ENCODE measurements around the gene GSTA5. TPM values are rescaled to one million over a fixed set of nuclear protein-coding genes. Genes with fewer than 3 reads are reported as not detected.
"Not testable (repeated sequence)": the region's sequence is repeated elsewhere in the genome, so short reads cannot be mapped to it uniquely, and the experiment has no call there.

Gene GSTA5
- total and polyA plus RNA-seq, 2 experiments from 2014 or later: not detected

- in situ Hi-C loops (cut with MboI): loop anchor here (5.0 kb wide), 1 partner anchor 39 kb away; no protein-coding TSS in a partner anchor
- Histone ChIP-seq H3K27me3 (replicated peaks; ENCODE audit: insufficient read depth) (no peaks in the 10 kb centered on the region), H3K79me2 (ENCODE audit: insufficient read depth) (no peaks in the 10 kb centered on the region), H3K27ac (no peak overlapping the region), H3K9me3 (ENCODE audit: low read depth) (no peaks in the 10 kb centered on the region), H3K4me3 (no peak overlapping the region), H2AFZ (no peak overlapping the region), H4K20me1 (ENCODE audit: insufficient read depth) (no peaks in the 10 kb centered on the region), H3K4me2 (ENCODE audit: unreplicated experiment) (no peak overlapping the region), H3K9ac (no peak overlapping the region), H3K4me1 (ENCODE audit: insufficient read depth) (peaks cover 14% of the 10 kb centered on the region), H3K9me2 (ENCODE audit: insufficient read depth) (no peaks in the 10 kb centered on the region), H3K36me3 (ENCODE audit: low read depth) (no peaks in the 10 kb centered on the region), H3F3A (ENCODE audit: insufficient read depth) (0 out of 2 replicates have a peak, but pooled peaks cover 18% of the 10 kb centered on the region)
- peak; percentile 9 for DNase-seq
- TF ChIP-seq EZH2 (IDR thresholded peaks at IDR 0.05; ENCODE audit: insufficient read depth, poor library complexity, severe bottlenecking): no peak
- TF ChIP-seq EZH2phosphoT487 (IDR thresholded peaks at IDR 0.05; ENCODE audit: insufficient read depth, low read depth): no peak
- WGBS, 2 experiments (ENCODE audit: low coverage in 1 of 2, low lambda C conversion rate in 2 of 2, missing lambda C conversion rate in 2 of 2): 69 to 71% methylated on average over 3 of the region's 3 CpGs
Measured at GRCh38 chr6:52788478-52788877, 52.1 kb downstream of the GSTA5 start.

- H3K79me2 ChIP-seq (ENCODE audit: insufficient read depth): no peaks in the 10 kb centered on the region
- no peak overlapping the region for H3K4me2 ChIP-seq (ENCODE audit: unreplicated experiment)
- no peak overlapping the region for H2AFZ ChIP-seq
- H3K9me2 ChIP-seq (ENCODE audit: insufficient read depth): no peaks in the 10 kb centered on the region
- H4K20me1 ChIP-seq (ENCODE audit: insufficient read depth): no peaks in the 10 kb centered on the region
- no peak for DNase-seq
- 0 out of 2 replicates have a peak, but pooled peaks cover 18% of the 10 kb centered on the region for H3F3A ChIP-seq (ENCODE audit: insufficient read depth)
- H3K27me3 ChIP-seq (replicated peaks; ENCODE audit: insufficient read depth): no peaks in the 10 kb centered on the region
- no peak overlapping the region for H3K9ac ChIP-seq
- in situ Hi-C loops (cut with MboI): loop anchor here (5.0 kb wide), 1 partner anchor 39 kb away; no protein-coding TSS in a partner anchor
- H3K4me3 ChIP-seq: no peak overlapping the region
- no peak for TF ChIP-seq EZH2 (IDR thresholded peaks at IDR 0.05; ENCODE audit: insufficient read depth, poor library complexity, severe bottlenecking)
- no peak for TF ChIP-seq EZH2phosphoT487 (IDR thresholded peaks at IDR 0.05; ENCODE audit: insufficient read depth, low read depth)
- H3K4me1 ChIP-seq (ENCODE audit: insufficient read depth): peaks cover 14% of the 10 kb centered on the region
- H3K36me3 ChIP-seq (ENCODE audit: low read depth): no peaks in the 10 kb centered on the region
- no peaks in the 10 kb centered on the region for H3K9me3 ChIP-seq (ENCODE audit: low read depth)
- no peak overlapping the region for H3K27ac ChIP-seq
- 44 to 51% methylated on average over 3 of the region's 3 CpGs for WGBS, 2 experiments (ENCODE audit: low coverage in 1 of 2, low lambda C conversion rate in 2 of 2, missing lambda C conversion rate in 2 of 2)
Measured at GRCh38 chr6:52787917-52788316, 52.7 kb downstream of the GSTA5 start.

- Histone ChIP-seq H3K9me2 (ENCODE audit: insufficient read depth) (no peaks in the 10 kb centered on the region), H3K36me3 (ENCODE audit: low read depth) (no peaks in the 10 kb centered on the region), H4K20me1 (ENCODE audit: insufficient read depth) (no peaks in the 10 kb centered on the region), H3F3A (ENCODE audit: insufficient read depth) (0 out of 2 replicates have a peak, but pooled peaks cover 18% of the 10 kb centered on the region), H3K4me1 (ENCODE audit: insufficient read depth) (peaks cover 14% of the 10 kb centered on the region), H3K4me2 (ENCODE audit: unreplicated experiment) (no peak overlapping the region), H3K9ac (no peak overlapping the region), H2AFZ (no peak overlapping the region), H3K9me3 (ENCODE audit: low read depth) (no peaks in the 10 kb centered on the region), H3K79me2 (ENCODE audit: insufficient read depth) (no peaks in the 10 kb centered on the region), H3K4me3 (no peak overlapping the region), H3K27ac (no peak overlapping the region), H3K27me3 (replicated peaks; ENCODE audit: insufficient read depth) (no peaks in the 10 kb centered on the region)
- TF ChIP-seq EZH2 (IDR thresholded peaks at IDR 0.05; ENCODE audit: insufficient read depth, poor library complexity, severe bottlenecking) (no peak), EZH2phosphoT487 (IDR thresholded peaks at IDR 0.05; ENCODE audit: insufficient read depth, low read depth) (no peak)
- no peak for DNase-seq
- in situ Hi-C loops (cut with MboI): loop anchor here (5.0 kb wide), 1 partner anchor 41 kb away; no protein-coding TSS in a partner anchor
- 81 to 88% methylated on average over 14 to 22 of the region's 24 CpGs for WGBS, 2 experiments (ENCODE audit: low coverage in 1 of 2, low lambda C conversion rate in 2 of 2, missing lambda C conversion rate in 2 of 2)
Measured at GRCh38 chr6:52786249-52786956, 54.2 kb downstream of the GSTA5 start.

- H3K4me1 ChIP-seq (ENCODE audit: insufficient read depth); H3K27ac ChIP-seq; DNase-seq; H3K27me3 ChIP-seq (replicated peaks; ENCODE audit: insufficient read depth); H3K4me2 ChIP-seq (ENCODE audit: unreplicated experiment); H2AFZ ChIP-seq; H3F3A ChIP-seq (ENCODE audit: insufficient read depth); H3K9me2 ChIP-seq (ENCODE audit: insufficient read depth); H3K9ac ChIP-seq; H3K79me2 ChIP-seq (ENCODE audit: insufficient read depth); in situ Hi-C loops (cut with MboI); H4K20me1 ChIP-seq (ENCODE audit: insufficient read depth); H3K4me3 ChIP-seq; H3K9me3 ChIP-seq (ENCODE audit: low read depth); H3K36me3 ChIP-seq (ENCODE audit: low read depth): not testable (repeated sequence)
- WGBS, 2 experiments (ENCODE audit: low coverage in 1 of 2, low lambda C conversion rate in 2 of 2, missing lambda C conversion rate in 2 of 2): 7 to 12% methylated on average over 3 of the region's 3 CpGs
Measured at GRCh38 chr6:52782696-52783274, 57.8 kb downstream of the GSTA5 start.

- H3K9ac ChIP-seq; H3F3A ChIP-seq (ENCODE audit: insufficient read depth); H3K9me2 ChIP-seq (ENCODE audit: insufficient read depth); H3K4me2 ChIP-seq (ENCODE audit: unreplicated experiment); H3K36me3 ChIP-seq (ENCODE audit: low read depth); H3K4me3 ChIP-seq; H3K27me3 ChIP-seq (replicated peaks; ENCODE audit: insufficient read depth); H3K79me2 ChIP-seq (ENCODE audit: insufficient read depth); in situ Hi-C loops (cut with MboI); H3K4me1 ChIP-seq (ENCODE audit: insufficient read depth); H4K20me1 ChIP-seq (ENCODE audit: insufficient read depth); DNase-seq; H2AFZ ChIP-seq; H3K9me3 ChIP-seq (ENCODE audit: low read depth); H3K27ac ChIP-seq: not testable (repeated sequence)
Measured at GRCh38 chr6:52782209-52782608, 58.4 kb downstream of the GSTA5 start.

Other genes starting within 250 kb of the GSTA5 start
- 64.0 and 68.4 TPM in 2 replicates for gene TMEM14A, start 169.7 kb downstream of the GSTA5 start, total RNA-seq (2014; rRNA removed; shearing (Covaris generic))
- 95.1 and 96.0 TPM in 2 replicates for gene TMEM14A, start 169.7 kb downstream of the GSTA5 start, polyA plus RNA-seq (2016; fragmentation: Nextera tagmentation; extraction: Ambion mirVana)
- 0.11 TPM in 1 of 2 replicates, not detected in the other for gene GSTA2, start 77.3 kb downstream of the GSTA5 start, total RNA-seq (2014; rRNA removed; shearing (Covaris generic))
- 0.51 TPM in 1 of 2 replicates, not detected in the other for gene GSTA2, start 77.3 kb downstream of the GSTA5 start, polyA plus RNA-seq (2016; fragmentation: Nextera tagmentation; extraction: Ambion mirVana)
- 0.11 TPM in 1 of 2 replicates, not detected in the other for gene GSTA1, start 37.0 kb downstream of the GSTA5 start, total RNA-seq (2014; rRNA removed; shearing (Covaris generic))
- 0.45 and 1.1 TPM in 2 replicates for gene GSTA1, start 37.0 kb downstream of the GSTA5 start, polyA plus RNA-seq (2016; fragmentation: Nextera tagmentation; extraction: Ambion mirVana)
- not detected in 2 replicates for gene GSTA3, start 68.9 kb upstream of the GSTA5 start, total RNA-seq (2014; rRNA removed; shearing (Covaris generic))
- not detected in 2 replicates for gene GSTA3, start 68.9 kb upstream of the GSTA5 start, polyA plus RNA-seq (2016; fragmentation: Nextera tagmentation; extraction: Ambion mirVana)
- 26.5 and 28.6 TPM in 2 replicates for gene GSTA4, start 154.5 kb upstream of the GSTA5 start, total RNA-seq (2014; rRNA removed; shearing (Covaris generic))
- 33.7 and 37.9 TPM in 2 replicates for gene GSTA4, start 154.5 kb upstream of the GSTA5 start, polyA plus RNA-seq (2016; fragmentation: Nextera tagmentation; extraction: Ambion mirVana)
- gene CILK1, start 221.0 kb upstream of the GSTA5 start, total RNA-seq (2014; rRNA removed; shearing (Covaris generic)): 11.1 and 15.6 TPM in 2 replicates
- 6.0 and 6.5 TPM in 2 replicates for gene CILK1, start 221.0 kb upstream of the GSTA5 start, polyA plus RNA-seq (2016; fragmentation: Nextera tagmentation; extraction: Ambion mirVana)
- 48.4 and 59.6 TPM in 2 replicates for gene FBXO9, start 224.6 kb upstream of the GSTA5 start, total RNA-seq (2014; rRNA removed; shearing (Covaris generic))
- gene FBXO9, start 224.6 kb upstream of the GSTA5 start, polyA plus RNA-seq (2016; fragmentation: Nextera tagmentation; extraction: Ambion mirVana): 56.5 and 59.9 TPM in 2 replicates

All from GM23248 (cell line).